Karpas-422 (cell line): ENCODE results near the gene DCAF16. TPM values are rescaled to one million over a fixed set of nuclear protein-coding genes. Genes with fewer than 3 reads are reported as not detected.
"Not testable (repeated sequence)": the region's sequence is repeated elsewhere in the genome, so short reads cannot be mapped to it uniquely, and the experiment has no call there.

Experiments used
- DNase-seq: peaks from one replicate; pipeline ENCODE4 v3.0.0-alpha.2; 2015
- H2AFZ ChIP-seq: fragments of 200-600 bp; sonication (generic); 2 replicates; pipeline ENCODE4 v1.6.1; 2014; ENCODE audit warnings: antibody characterized with exemption, low read length, mixed read lengths
- H3K27ac ChIP-seq: fragments of 200-600 bp; sonication (generic); 2 replicates; pipeline ENCODE4 v1.5.1; 2014; ENCODE audit warnings: mild to moderate bottlenecking, low read length, moderate library complexity
- H3K27me3 ChIP-seq: fragments of 200-600 bp; sonication (generic); 2 replicates; pipeline ENCODE4 v1.6.1; 2014; ENCODE audit warnings: low read length, mixed read lengths
- H3K36me3 ChIP-seq: fragments of 200-600 bp; sonication (generic); 2 replicates; pipeline ENCODE4 v1.6.1; 2014; ENCODE audit warnings: low read length, mixed read lengths; ENCODE audit not compliant: insufficient read depth
- H3K4me1 ChIP-seq: fragments of 200-600 bp; sonication (generic); 2 replicates; pipeline ENCODE4 v1.6.1; 2014; ENCODE audit warnings: mild to moderate bottlenecking, low read length, mixed read lengths
- H3K4me2 ChIP-seq: fragments of 200-600 bp; sonication (generic); 2 replicates; pipeline ENCODE4 v1.6.1; 2014; ENCODE audit warnings: low read length, low read depth, mild to moderate bottlenecking; ENCODE audit not compliant: poor library complexity, severe bottlenecking
- H3K4me3 ChIP-seq: fragments of 200-600 bp; sonication (generic); 2 replicates; pipeline ENCODE4 v1.5.1; 2014; ENCODE audit warnings: mild to moderate bottlenecking, antibody characterized with exemption, low read length, mixed read lengths
- H3K79me2 ChIP-seq: fragments of 200-600 bp; sonication (generic); 2 replicates; pipeline ENCODE4 v1.6.1; 2014; ENCODE audit warnings: mild to moderate bottlenecking, low read length, mixed read lengths
- H3K9ac ChIP-seq: fragments of 200-600 bp; sonication (generic); 2 replicates; pipeline ENCODE4 v1.6.0; 2014; ENCODE audit warnings: low read length
- H3K9me2 ChIP-seq: fragments of 200-600 bp; sonication (generic), shearing (Covaris generic); replicated peaks from 2 replicates; pipeline ENCODE4 v1.6.0; 2014; ENCODE audit warnings: mild to moderate bottlenecking, low read length, moderate library complexity; ENCODE audit not compliant: insufficient read depth
- H3K9me3 ChIP-seq: fragments of 300-700, 200-600 bp; sonication (generic); 2 replicates; pipeline ENCODE4 v1.6.1; 2014; ENCODE audit warnings: low read length, mixed read lengths
- H4K20me1 ChIP-seq: fragments of 200-600 bp; sonication (generic); 2 replicates; pipeline ENCODE4 v1.6.1; 2014; ENCODE audit warnings: mild to moderate bottlenecking, antibody characterized with exemption, low read length, low read depth; ENCODE audit not compliant: insufficient read depth
- total RNA-seq: library from RNA; depleted of rRNA; stranded (reverse); fragments of >200 nt; shearing (Covaris generic); gene quantifications from 2 replicates; pipeline ENCODE4 v1.2.3, GENCODE V29; 2014; ENCODE audit warnings: low replicate concordance; rRNA removed

The DCAF16 gene
- 54.0 and 69.4 TPM in 2 replicates for total RNA-seq

- Histone ChIP-seq H3K79me2 (peaks cover 96% of the 10 kb centered on the region), H3K36me3 (peaks cover 60% of the 10 kb centered on the region), H3K4me1 (peaks cover 48% of the 10 kb centered on the region), H2AFZ (no peak within 1 kb of the TSS), H4K20me1 (peaks cover 41% of the 10 kb centered on the region), H3K4me2 (peak within 1 kb of the TSS; percentile 97), H3K4me3 (peak within 1 kb of the TSS; percentile 93), H3K9me3 (no peaks in the 10 kb centered on the region), H3K27ac (peak within 1 kb of the TSS; percentile 81), H3K27me3 (no peaks in the 10 kb centered on the region), H3K9me2 (no peaks in the 10 kb centered on the region), H3K9ac (peak within 1 kb of the TSS; percentile 93)
- DNase-seq = peak; percentile 100
These were observed at the start of gene DCAF16, which contains the start of gene NCAPG for GRCh38 chr4:17810260-17811077. Gene DCAF16 (minus strand): TSS chr4:17810757. CDS start chr4:17804141, 6,616 bp downstream. Gene NCAPG (plus strand): TSS chr4:17810979. CDS start chr4:17811078, 99 bp downstream.

- Histone ChIP-seq H3K9ac (no peak overlapping the region), H3K79me2 (0 out of 2 replicates have a peak, but pooled peaks cover 2% of the 10 kb centered on the region), H3K4me3 (no peak overlapping the region), H3K36me3 (peaks cover 15% of the 10 kb centered on the region), H3K9me2 (no peaks in the 10 kb centered on the region; the same call in 1 of the 2 replicates), H3K27ac (no peak overlapping the region), H3K27me3 (no peaks in the 10 kb centered on the region), H2AFZ (no peak overlapping the region), H3K4me1 (no peaks in the 10 kb centered on the region), H3K9me3 (peaks cover 5% of the 10 kb centered on the region; the same call in 1 of the 2 replicates), H3K4me2 (no peak overlapping the region), H4K20me1 (no peaks in the 10 kb centered on the region)
- DNase-seq = no peak
These were observed 49.3 kb upstream of the DCAF16 start for GRCh38 chr4:17859793-17860406.

- no peak for DNase-seq
- H2AFZ ChIP-seq = no peak overlapping the region
- H3K4me2 ChIP-seq = no peak overlapping the region
- H3K27me3 ChIP-seq = no peaks in the 10 kb centered on the region
- H3K79me2 ChIP-seq = no peaks in the 10 kb centered on the region
- H4K20me1 ChIP-seq = no peaks in the 10 kb centered on the region
- H3K4me1 ChIP-seq = no peaks in the 10 kb centered on the region
- H3K9ac ChIP-seq = no peak overlapping the region
- no peaks in the 10 kb centered on the region for H3K9me3 ChIP-seq
- no peaks in the 10 kb centered on the region for H3K36me3 ChIP-seq
- no peak overlapping the region for H3K4me3 ChIP-seq
- H3K27ac ChIP-seq = no peak overlapping the region
- H3K9me2 ChIP-seq = no peaks in the 10 kb centered on the region; the same call in 1 of the 2 replicates
These were observed 43.5 kb upstream of the DCAF16 start for GRCh38 chr4:17854036-17854435.

GRCh38 chr4:17851959-17852358, 41.4 kb upstream of the DCAF16 start:
- Histone ChIP-seq H3K9ac (no peak overlapping the region), H3K9me2 (no peaks in the 10 kb centered on the region; the same call in 1 of the 2 replicates), H2AFZ (no peak overlapping the region), H3K36me3 (no peaks in the 10 kb centered on the region; the same call in 1 of the 2 replicates), H3K79me2 (peaks cover 4% of the 10 kb centered on the region; the same call in 1 of the 2 replicates), H3K9me3 (no peaks in the 10 kb centered on the region), H3K4me3 (no peak overlapping the region), H3K27ac (no peak overlapping the region), H4K20me1 (no peaks in the 10 kb centered on the region), H3K27me3 (no peaks in the 10 kb centered on the region), H3K4me2 (no peak overlapping the region), H3K4me1 (no peaks in the 10 kb centered on the region)
- no peak for DNase-seq

GRCh38 chr4:17850295-17850694, 39.7 kb upstream of the DCAF16 start:
- H3K9me3 ChIP-seq, H4K20me1 ChIP-seq, H3K9me2 ChIP-seq, H3K79me2 ChIP-seq, H3K27ac ChIP-seq, DNase-seq, H3K27me3 ChIP-seq, H3K9ac ChIP-seq, H2AFZ ChIP-seq, H3K4me2 ChIP-seq, H3K4me1 ChIP-seq, H3K36me3 ChIP-seq, H3K4me3 ChIP-seq: not testable (repeated sequence)

GRCh38 chr4:17846266-17846665, 35.7 kb upstream of the DCAF16 start:
- H3K4me1 ChIP-seq = no peaks in the 10 kb centered on the region
- H3K36me3 ChIP-seq = peaks cover 43% of the 10 kb centered on the region
- no peaks in the 10 kb centered on the region for H3K9me3 ChIP-seq
- no peaks in the 10 kb centered on the region for H3K9me2 ChIP-seq
- H3K4me3 ChIP-seq = no peak overlapping the region
- H3K27me3 ChIP-seq = no peaks in the 10 kb centered on the region
- H2AFZ ChIP-seq = no peak overlapping the region
- no peak overlapping the region for H3K9ac ChIP-seq
- H3K27ac ChIP-seq = no peak overlapping the region
- DNase-seq = no peak
- H3K79me2 ChIP-seq = peaks cover 15% of the 10 kb centered on the region; the same call in 1 of the 2 replicates
- H4K20me1 ChIP-seq = no peaks in the 10 kb centered on the region
- H3K4me2 ChIP-seq = no peak overlapping the region

DNA sequence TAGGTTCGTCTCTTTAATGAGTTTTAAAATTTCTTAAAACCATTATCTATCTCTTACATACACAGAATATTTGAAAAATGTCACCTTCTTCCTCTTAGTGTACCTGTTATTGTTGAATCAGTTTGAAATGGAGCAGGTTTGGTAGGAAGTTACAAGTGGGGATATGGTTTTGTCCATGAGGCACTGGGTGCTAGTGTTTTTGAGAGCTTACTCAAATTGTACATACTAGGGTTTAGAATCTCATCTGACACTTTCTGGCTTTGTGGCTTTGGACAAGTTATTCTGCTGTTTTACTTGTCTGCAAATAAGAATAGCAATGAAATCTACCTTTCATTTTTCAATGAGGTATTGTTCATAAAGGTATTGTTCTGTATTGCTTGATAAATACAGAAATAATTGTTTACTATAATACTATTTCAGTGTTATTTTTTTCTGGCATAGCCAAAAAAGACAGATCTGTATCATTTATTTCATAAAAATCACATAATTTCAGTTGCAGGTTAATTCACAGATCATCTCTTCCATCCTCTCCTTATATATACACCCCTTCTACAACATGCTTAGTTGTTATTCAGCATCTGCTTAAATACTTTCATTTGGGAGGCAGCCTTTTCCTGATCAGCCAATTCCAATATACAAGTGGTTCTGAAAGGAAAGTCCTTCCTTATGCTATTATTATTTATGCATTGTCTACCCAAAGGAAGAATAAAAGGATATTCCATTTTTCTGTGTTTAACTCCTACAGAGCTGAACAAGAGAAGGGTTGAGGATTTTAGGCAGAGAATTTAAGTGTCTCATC, 13.5 kb upstream of the DCAF16 start:
- Histone ChIP-seq H3K4me1 (no peaks in the 10 kb centered on the region), H3K4me3 (no peak overlapping the region), H3K9me3 (no peaks in the 10 kb centered on the region), H3K9me2 (no peaks in the 10 kb centered on the region), H3K79me2 (peaks cover 85% of the 10 kb centered on the region), H3K4me2 (no peak overlapping the region), H3K27ac (no peak overlapping the region), H2AFZ (no peak overlapping the region), H3K27me3 (no peaks in the 10 kb centered on the region), H4K20me1 (no peaks in the 10 kb centered on the region), H3K36me3 (peaks cover 78% of the 10 kb centered on the region), H3K9ac (no peak overlapping the region)
- DNase-seq = no peak
